ENCODE results near the gene ZNF708.
"Not testable (repeated sequence)": the region's sequence is repeated elsewhere in the genome, so short reads cannot be mapped to it uniquely, and the experiment has no call there.

ZNF708 gene

GRCh38 chr19:21326169-21326568 lies 3.0 kb downstream of the ZNF708 start:
- TF ChIP-seq, protein P1, sequence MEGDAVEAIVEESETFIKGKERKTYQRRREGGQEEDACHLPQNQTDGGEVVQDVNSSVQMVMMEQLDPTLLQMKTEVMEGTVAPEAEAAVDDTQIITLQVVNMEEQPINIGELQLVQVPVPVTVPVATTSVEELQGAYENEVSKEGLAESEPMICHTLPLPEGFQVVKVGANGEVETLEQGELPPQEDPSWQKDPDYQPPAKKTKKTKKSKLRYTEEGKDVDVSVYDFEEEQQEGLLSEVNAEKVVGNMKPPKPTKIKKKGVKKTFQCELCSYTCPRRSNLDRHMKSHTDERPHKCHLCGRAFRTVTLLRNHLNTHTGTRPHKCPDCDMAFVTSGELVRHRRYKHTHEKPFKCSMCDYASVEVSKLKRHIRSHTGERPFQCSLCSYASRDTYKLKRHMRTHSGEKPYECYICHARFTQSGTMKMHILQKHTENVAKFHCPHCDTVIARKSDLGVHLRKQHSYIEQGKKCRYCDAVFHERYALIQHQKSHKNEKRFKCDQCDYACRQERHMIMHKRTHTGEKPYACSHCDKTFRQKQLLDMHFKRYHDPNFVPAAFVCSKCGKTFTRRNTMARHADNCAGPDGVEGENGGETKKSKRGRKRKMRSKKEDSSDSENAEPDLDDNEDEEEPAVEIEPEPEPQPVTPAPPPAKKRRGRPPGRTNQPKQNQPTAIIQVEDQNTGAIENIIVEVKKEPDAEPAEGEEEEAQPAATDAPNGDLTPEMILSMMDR (IDR thresholded peaks at IDR 0.05; ENCODE audit: borderline replicate concordance, insufficient read depth, low read depth, low read length) = no peak
- H3K4me3 ChIP-seq (ENCODE audit: low read depth, low read length) = no peak overlapping the region

DNA sequence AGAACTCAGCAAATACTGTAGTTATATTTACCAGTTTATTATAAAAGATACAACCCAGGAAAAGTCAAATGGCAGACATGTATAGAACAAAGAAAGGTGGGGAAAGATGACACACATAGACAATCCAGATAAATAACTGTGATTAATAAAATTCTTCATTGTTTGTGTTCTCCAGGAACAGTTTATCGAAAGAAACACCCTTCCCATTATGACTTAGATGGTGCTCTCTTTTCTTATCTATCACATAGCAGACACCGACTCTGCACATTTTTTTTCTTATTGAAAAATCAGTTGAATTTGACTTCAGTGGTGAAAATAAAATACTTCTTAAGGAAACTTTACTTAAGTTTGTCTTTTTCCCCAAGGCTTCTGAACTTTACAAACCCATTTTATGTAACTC lies 6.2 kb downstream of the ZNF708 start:
- TF ChIP-seq, protein P1 (IDR thresholded peaks at IDR 0.05; ENCODE audit: borderline replicate concordance, insufficient read depth, low read depth, low read length) = no peak
- no peak overlapping the region for H3K4me3 ChIP-seq (ENCODE audit: low read depth, low read length)

DNA sequence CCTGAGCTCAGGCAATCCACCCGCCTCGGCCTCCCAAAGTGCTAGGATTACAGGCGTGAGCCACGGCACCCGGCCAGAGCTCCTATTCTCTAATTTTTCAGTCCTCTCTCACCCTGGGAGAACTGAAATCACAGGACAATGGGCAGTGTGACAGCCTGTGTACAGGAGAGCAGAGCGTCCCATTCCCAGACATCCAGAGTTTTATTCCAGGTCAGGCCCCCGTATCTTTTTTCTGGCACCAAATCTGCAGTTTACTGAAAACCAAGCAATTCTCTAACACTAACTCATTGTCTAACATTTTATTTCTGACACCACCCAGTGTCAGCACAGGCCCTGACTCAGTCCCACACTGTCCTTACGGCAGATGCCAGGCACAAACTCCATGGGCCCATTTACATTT lies 6.7 kb downstream of the ZNF708 start:
- TF ChIP-seq, protein P1 (IDR thresholded peaks at IDR 0.05; ENCODE audit: borderline replicate concordance, insufficient read depth, low read depth, low read length) = no peak
- H3K4me3 ChIP-seq (ENCODE audit: low read depth, low read length) = no peak overlapping the region

- TF ChIP-seq, protein P1 (IDR thresholded peaks at IDR 0.05; ENCODE audit: borderline replicate concordance, insufficient read depth, low read depth, low read length) = no peak
- H3K4me3 ChIP-seq (ENCODE audit: low read depth, low read length) = no peak overlapping the region
Measured at GRCh38 chr19:21321996-21322395, 7.2 kb downstream of the ZNF708 start.

GRCh38 chr19:21321134-21321533 lies 8.1 kb downstream of the ZNF708 start:
- H3K4me3 ChIP-seq (ENCODE audit: low read depth, low read length) = no peak overlapping the region
- TF ChIP-seq, protein P1 (IDR thresholded peaks at IDR 0.05; ENCODE audit: borderline replicate concordance, insufficient read depth, low read depth, low read length) = no peak

GRCh38 chr19:21317821-21318220 lies 11.4 kb downstream of the ZNF708 start:
- TF ChIP-seq, protein P1 (IDR thresholded peaks at IDR 0.05; ENCODE audit: borderline replicate concordance, insufficient read depth, low read depth, low read length) = no peak
- no peak overlapping the region for H3K4me3 ChIP-seq (ENCODE audit: low read depth, low read length)

GRCh38 chr19:21314676-21315075 lies 14.5 kb downstream of the ZNF708 start:
- TF ChIP-seq, protein P1 (IDR thresholded peaks at IDR 0.05; ENCODE audit: borderline replicate concordance, insufficient read depth, low read depth, low read length) = no peak
- H3K4me3 ChIP-seq (ENCODE audit: low read depth, low read length) = no peak overlapping the region

- H3K4me3 ChIP-seq (ENCODE audit: low read depth, low read length) = not testable (repeated sequence)
Measured at GRCh38 chr19:21312807-21313206, 16.4 kb downstream of the ZNF708 start.

Measured in GM12875 (cell line).